OCI-LY7 (cell line): Measurements from ENCODE around the gene ACTL9. TPM values are rescaled to one million over a fixed set of nuclear protein-coding genes. Genes with fewer than 3 reads are reported as not detected.
A peak's percentile ranks its signal among the peaks of the same experiment; 100 is the strongest.

Experiments
- BruUV-seq: library from RNA; stranded (reverse); fragments of 400-500 nt; replicated peaks from 2 replicates; lab custom pipeline; 2021; lab: Mats Ljungman, UMichigan
- CTCF ChIA-PET: fragments of 300-600 bp; sonication (Branson Sonifier 250); formaldehyde crosslinking; loops from one replicate; lab custom pipeline; 2022; ENCODE audit warnings: antibody characterized with exemption; ENCODE audit not compliant: unreplicated experiment; lab: Charles Lee
- POLR2A ChIA-PET: fragments of 300-600 bp; sonication (Branson Sonifier 250); formaldehyde crosslinking; loops from one replicate; lab custom pipeline; 2022; ENCODE audit warnings: antibody characterized with exemption; lab: Charles Lee
- DNase-seq: peaks from one replicate; pipeline ENCODE4 v3.0.0-alpha.2; 2015; ENCODE audit warnings: low spot score
- H2AFZ ChIP-seq: fragments of 200-600 bp; sonication (generic), shearing (Covaris generic); 2 replicates; pipeline ENCODE4 v1.6.1; 2014; ENCODE audit warnings: mild to moderate bottlenecking, antibody characterized with exemption, low read length, moderate library complexity
- H3K27ac ChIP-seq: fragments of 200-600 bp; sonication (generic); 2 replicates; pipeline ENCODE4 v1.5.1; 2014; ENCODE audit warnings: mixed run types, low read depth, mild to moderate bottlenecking, moderate library complexity, low read length, inconsistent platforms; ENCODE audit not compliant: poor library complexity, severe bottlenecking
- H3K36me3 ChIP-seq: fragments of 200-600 bp; sonication (generic); 2 replicates; pipeline ENCODE4 v1.6.1; 2014; ENCODE audit warnings: mild to moderate bottlenecking, antibody characterized with exemption, low read length, moderate library complexity, mixed read lengths; ENCODE audit not compliant: insufficient read depth
- H3K4me1 ChIP-seq: fragments of 200-600 bp; sonication (generic); 2 replicates; pipeline ENCODE4 v1.5.1; 2014; ENCODE audit warnings: mild to moderate bottlenecking, low read length; ENCODE audit not compliant: insufficient read depth, poor library complexity, severe bottlenecking
- H3K4me2 ChIP-seq: fragments of 200-600 bp; sonication (generic); 2 replicates; pipeline ENCODE4 v1.6.1; 2014; ENCODE audit warnings: mild to moderate bottlenecking, low read length
- H3K4me3 ChIP-seq: fragments of 200-600 bp; sonication (generic); 2 replicates; pipeline ENCODE4 v1.5.1; 2014; ENCODE audit warnings: mild to moderate bottlenecking, low read depth, low read length; ENCODE audit not compliant: poor library complexity, severe bottlenecking
- H3K79me2 ChIP-seq: fragments of 200-600 bp; sonication (generic); 2 replicates; pipeline ENCODE4 v1.6.1; 2016; ENCODE audit warnings: low read depth, mild to moderate bottlenecking, low read length, moderate library complexity, mixed read lengths; ENCODE audit not compliant: insufficient read depth
- H3K9me2 ChIP-seq: fragments of 200-600 bp; sonication (generic); 2 replicates; pipeline ENCODE4 v1.6.1; 2016; ENCODE audit warnings: mild to moderate bottlenecking, low read length, mixed read lengths; ENCODE audit not compliant: insufficient read depth
- H3K9me3 ChIP-seq: fragments of 200-600 bp; sonication (generic); 2 replicates; pipeline ENCODE4 v1.6.1; 2014; ENCODE audit warnings: mild to moderate bottlenecking, mixed run types, low read length, mixed read lengths
- H4K20me1 ChIP-seq: fragments of 200-600 bp; sonication (generic); 2 replicates; pipeline ENCODE4 v1.6.1; 2014; ENCODE audit warnings: mild to moderate bottlenecking, antibody characterized with exemption, low read length, moderate library complexity, mixed read lengths; ENCODE audit not compliant: insufficient read depth
- CTCF ChIP-seq: fragments of 200-600 bp; sonication (generic); conservative IDR thresholded peaks from 2 replicates; pipeline ENCODE4 v1.5.1; 2014; ENCODE audit warnings: mild to moderate bottlenecking, antibody characterized with exemption, low read length, moderate library complexity, mixed read lengths
- EZH2phosphoT487 ChIP-seq: fragments of 200-600 bp; sonication (generic); IDR thresholded peaks from 2 replicates; pipeline ENCODE4 v1.6.1; 2018; ENCODE audit warnings: low read depth, borderline replicate concordance, mild to moderate bottlenecking, mixed run types, antibody characterized with exemption, low read length, moderate library complexity, mixed read lengths
- intact Hi-C: fragments of 100-400 bp; cut with micrococcal nuclease; formaldehyde crosslinking; loops from one replicate; pipeline ENCODE4 v1.10.0; 2022; ENCODE audit not compliant: unreplicated experiment
- total RNA-seq, 2 experiments: library from RNA; depleted of rRNA in 1 of 2; stranded (reverse); fragments of >200 nt in 1 of 2; shearing (Covaris generic) in 1 of 2; gene quantifications; 2 replicates each; pipeline ENCODE4 v1.2.3, GENCODE V29; 2014 to 2022

Gene ACTL9
- total RNA-seq, 2 experiments from 2014 or later: not detected

DNA sequence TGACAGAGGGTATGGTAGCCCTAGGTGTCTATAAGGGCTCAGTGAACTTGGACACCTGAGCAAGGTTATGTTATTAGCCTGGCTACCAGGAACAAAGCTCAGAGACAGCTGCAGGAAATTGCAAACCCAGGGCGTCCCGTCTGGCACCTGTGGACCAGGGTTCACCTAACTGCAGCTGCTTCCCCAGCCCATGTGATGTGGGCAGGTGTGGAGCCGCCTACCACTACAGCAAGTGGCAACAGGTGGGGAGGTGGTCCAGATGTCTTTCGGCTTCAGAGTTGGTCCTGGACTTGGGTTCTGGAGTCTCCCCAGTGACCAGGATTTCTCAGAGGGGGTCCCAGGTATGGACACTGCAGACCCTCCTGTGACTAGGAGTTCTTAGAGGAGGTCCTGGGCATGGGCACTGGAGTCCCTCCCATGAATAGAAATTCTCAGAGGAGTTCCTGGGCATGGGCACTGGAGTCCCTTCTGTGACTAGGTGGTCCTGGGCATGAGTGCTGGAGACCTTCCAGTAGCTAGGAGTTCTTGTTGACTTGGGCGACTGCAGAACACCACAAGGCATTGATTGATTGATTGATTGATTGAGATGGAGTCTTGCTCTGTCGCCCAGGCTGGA, 25.2 kb downstream of the ACTL9 start:
- Histone ChIP-seq H2AFZ (no peak overlapping the region), H3K9me2 (no peaks in the 10 kb centered on the region), H3K27ac (no peak overlapping the region), H4K20me1 (no peaks in the 10 kb centered on the region), H3K79me2 (no peaks in the 10 kb centered on the region), H3K36me3 (no peaks in the 10 kb centered on the region), H3K9me3 (no peaks in the 10 kb centered on the region), H3K4me1 (peaks cover 22% of the 10 kb centered on the region), H3K4me2 (no peak overlapping the region), H3K4me3 (no peak overlapping the region)
- peak; percentile 46 for DNase-seq
- BruUV-seq: no TSS peak
- no peak for TF ChIP-seq EZH2phosphoT487
- no peak for TF ChIP-seq CTCF
- POLR2A ChIA-PET: no interaction called here
- CTCF ChIA-PET: no interaction called here
- intact Hi-C loops: no loop called here

- H3K9me2 ChIP-seq: no peaks in the 10 kb centered on the region
- ChIA-PET POLR2A (interaction anchor here (0.7 kb wide), 1 partner anchor 14 kb away, joined by 3 read pairs; no protein-coding TSS in a partner anchor), CTCF (no interaction called here)
- no peaks in the 10 kb centered on the region for H3K36me3 ChIP-seq
- no peaks in the 10 kb centered on the region for H4K20me1 ChIP-seq
- intact Hi-C loops: no loop called here
- TF ChIP-seq CTCF: no peak
- no peak for TF ChIP-seq EZH2phosphoT487
- no peak overlapping the region for H3K27ac ChIP-seq
- no TSS peak for BruUV-seq
- H3K4me3 ChIP-seq: no peak overlapping the region
- H3K4me1 ChIP-seq: peaks cover 28% of the 10 kb centered on the region
- no peak overlapping the region for H3K4me2 ChIP-seq
- no peak for DNase-seq
- no peak overlapping the region for H2AFZ ChIP-seq
- no peaks in the 10 kb centered on the region for H3K79me2 ChIP-seq
- H3K9me3 ChIP-seq: no peaks in the 10 kb centered on the region
Measured at GRCh38 chr19:8666814-8667405, 31.7 kb downstream of the ACTL9 start.

DNA sequence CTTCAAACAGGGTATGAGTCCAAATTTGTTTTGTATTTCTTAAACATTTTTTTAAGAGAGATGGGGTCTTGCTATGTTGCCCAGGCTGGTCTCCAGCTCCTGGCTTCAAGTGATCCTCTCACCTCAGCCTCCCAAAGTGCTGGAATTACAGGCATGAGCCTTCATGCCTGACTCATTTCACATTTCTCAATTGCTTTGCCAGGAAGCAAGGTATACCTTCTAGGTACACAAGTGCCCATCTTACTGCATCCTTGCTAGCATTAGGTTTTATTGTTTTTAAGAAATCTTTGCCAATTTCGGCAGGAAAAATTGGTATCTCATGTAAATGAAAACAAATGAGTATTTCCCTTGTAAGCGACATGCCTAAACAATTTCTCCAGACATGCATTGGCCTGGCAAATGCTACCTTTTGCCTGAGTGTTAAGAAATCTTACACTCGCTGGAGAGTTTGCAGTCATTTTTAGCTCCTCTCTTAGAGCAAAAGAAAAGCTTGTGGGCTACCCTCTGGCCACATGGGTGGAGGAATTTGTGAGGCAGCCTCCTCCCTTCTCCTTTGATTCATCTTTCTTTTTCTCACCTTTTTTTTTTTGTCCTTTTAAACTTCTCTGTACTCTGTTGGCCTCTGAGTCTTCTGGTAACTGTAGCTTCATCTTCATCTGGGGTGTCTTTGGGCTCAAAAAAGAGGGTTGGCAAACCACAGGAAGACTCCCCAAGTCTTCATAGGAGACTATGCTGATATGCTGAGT, 33.0 kb downstream of the ACTL9 start:
- no TSS peak for BruUV-seq
- H4K20me1 ChIP-seq: no peaks in the 10 kb centered on the region
- TF ChIP-seq EZH2phosphoT487: no peak
- TF ChIP-seq CTCF: no peak
- H3K9me3 ChIP-seq: no peaks in the 10 kb centered on the region
- peaks cover 15% of the 10 kb centered on the region for H3K4me1 ChIP-seq
- no peak for DNase-seq
- no peaks in the 10 kb centered on the region for H3K9me2 ChIP-seq
- intact Hi-C loops: no loop called here
- H3K4me2 ChIP-seq: no peak overlapping the region
- H3K79me2 ChIP-seq: no peaks in the 10 kb centered on the region
- no peak overlapping the region for H3K4me3 ChIP-seq
- ChIA-PET CTCF (no interaction called here), POLR2A (no interaction called here)
- H2AFZ ChIP-seq: no peak overlapping the region
- H3K36me3 ChIP-seq: no peaks in the 10 kb centered on the region
- H3K27ac ChIP-seq: no peak overlapping the region
